ENCODE results near the gene SREBF1. TPM values are rescaled to one million over a fixed set of nuclear protein-coding genes. Genes with fewer than 3 reads are reported as not detected.

SREBF1 gene
- total and polyA plus RNA-seq, 4 donors = 23.6 to 103 (median 24.4) TPM

- H3K4me1 ChIP-seq (ENCODE audit: control insufficient read depth in 1 of 2, insufficient read depth in 2 of 2, low read length in 2 of 2) = peaks cover 3 to 7% of the 10 kb centered on the region in 2 donors
- intact Hi-C loops (cut with DNase I) = loop anchor here in 1 of 2 donors (1.0 to 5.0 kb wide), 3 partner anchors 36 to 95 kb away; partner anchors contain the start of genes DRC3 and TOM1L2
- peak overlapping the region; percentile 52 to 78 for H3K27ac ChIP-seq (ENCODE audit: low read depth in 1 of 2, low read length in 2 of 2)
- WGBS, 2 donors = 5 to 9% methylated on average over 6 of the region's 6 CpGs
- DNase-seq (peak; percentile 78 to 79), ATAC-seq (ENCODE audit: low FRiP score) (peak; percentile 85)
- H3K4me3 ChIP-seq (ENCODE audit: low read length in 2 of 2) = no peak overlapping the region
- H3K27me3 ChIP-seq (ENCODE audit: control insufficient read depth in 1 of 2, insufficient read depth in 2 of 2, low read length in 1 of 2) = no peaks in the 10 kb centered on the region
- no peaks in the 10 kb centered on the region for H3K9me3 ChIP-seq (ENCODE audit: control insufficient read depth, low read length)
- H3K36me3 ChIP-seq (ENCODE audit: control insufficient read depth in 1 of 2, insufficient read depth in 2 of 2, low read length in 1 of 2) = peaks cover 0 to under 1% of the 10 kb centered on the region in 2 donors
Measured at GRCh38 chr17:17876959-17877528, 40.3 kb upstream of the SREBF1 start.

- intact Hi-C loops (cut with DNase I) = no loop called here
- DNase-seq = no peak
- Histone ChIP-seq H3K4me3 (ENCODE audit: low read length in 2 of 2) (no peak overlapping the region), H3K4me1 (ENCODE audit: control insufficient read depth in 1 of 2, insufficient read depth in 2 of 2, low read length in 2 of 2) (peaks cover 3 to 7% of the 10 kb centered on the region in 2 donors), H3K27ac (ENCODE audit: low read depth in 1 of 2, low read length in 2 of 2) (no peak overlapping the region), H3K9me3 (ENCODE audit: control insufficient read depth, low read length) (no peaks in the 10 kb centered on the region), H3K27me3 (ENCODE audit: control insufficient read depth in 1 of 2, insufficient read depth in 2 of 2, low read length in 1 of 2) (no peaks in the 10 kb centered on the region), H3K36me3 (ENCODE audit: control insufficient read depth in 1 of 2, insufficient read depth in 2 of 2, low read length in 1 of 2) (no peaks in the 10 kb centered on the region)
- ATAC-seq (ENCODE audit: low FRiP score) = no peak
- 44 to 45% methylated on average over 1 of the region's 1 CpG for WGBS, 2 donors
Measured at GRCh38 chr17:17874478-17874877, 37.7 kb upstream of the SREBF1 start.

GRCh38 chr17:17873450-17873991 is 36.7 kb upstream of the SREBF1 start:
- H3K4me1 ChIP-seq (ENCODE audit: control insufficient read depth in 1 of 2, insufficient read depth in 2 of 2, low read length in 2 of 2) = peaks cover 3 to 7% of the 10 kb centered on the region in 2 donors
- no peak overlapping the region for H3K4me3 ChIP-seq (ENCODE audit: low read length in 2 of 2)
- no peaks in the 10 kb centered on the region for H3K9me3 ChIP-seq (ENCODE audit: control insufficient read depth, low read length)
- intact Hi-C loops (cut with DNase I) = no loop called here
- no peak overlapping the region for H3K27ac ChIP-seq (ENCODE audit: low read depth in 1 of 2, low read length in 2 of 2)
- WGBS, 2 donors = 90 to 91% methylated on average over 8 of the region's 8 CpGs
- no peaks in the 10 kb centered on the region for H3K27me3 ChIP-seq (ENCODE audit: control insufficient read depth in 1 of 2, insufficient read depth in 2 of 2, low read length in 1 of 2)
- no peak for ATAC-seq (ENCODE audit: low FRiP score)
- no peaks in the 10 kb centered on the region for H3K36me3 ChIP-seq (ENCODE audit: control insufficient read depth in 1 of 2, insufficient read depth in 2 of 2, low read length in 1 of 2)
- DNase-seq = no peak

GRCh38 chr17:17872547-17873345 is 36.0 kb upstream of the SREBF1 start:
- no peak overlapping the region for H3K4me3 ChIP-seq (ENCODE audit: low read length in 2 of 2)
- no peaks in the 10 kb centered on the region for H3K36me3 ChIP-seq (ENCODE audit: control insufficient read depth in 1 of 2, insufficient read depth in 2 of 2, low read length in 1 of 2)
- WGBS, 2 donors = 47 to 61% methylated on average over 9 of the region's 9 CpGs
- H3K4me1 ChIP-seq (ENCODE audit: control insufficient read depth in 1 of 2, insufficient read depth in 2 of 2, low read length in 2 of 2) = peaks cover 1 to 3% of the 10 kb centered on the region in 2 donors
- no peak overlapping the region for H3K27ac ChIP-seq (ENCODE audit: low read depth in 1 of 2, low read length in 2 of 2)
- DNase-seq (no peak), ATAC-seq (ENCODE audit: low FRiP score) (no peak)
- H3K27me3 ChIP-seq (ENCODE audit: control insufficient read depth in 1 of 2, insufficient read depth in 2 of 2, low read length in 1 of 2) = no peaks in the 10 kb centered on the region
- intact Hi-C loops (cut with DNase I) = no loop called here
- no peaks in the 10 kb centered on the region for H3K9me3 ChIP-seq (ENCODE audit: control insufficient read depth, low read length)

- intact Hi-C loops (cut with DNase I) = no loop called here
- no peak for ATAC-seq (ENCODE audit: low FRiP score)
- Histone ChIP-seq H3K9me3 (ENCODE audit: control insufficient read depth, low read length) (no peaks in the 10 kb centered on the region), H3K4me3 (ENCODE audit: low read length in 2 of 2) (no peak overlapping the region), H3K36me3 (ENCODE audit: control insufficient read depth in 1 of 2, insufficient read depth in 2 of 2, low read length in 1 of 2) (peaks cover 0 to 2% of the 10 kb centered on the region in 2 donors), H3K27me3 (ENCODE audit: control insufficient read depth in 1 of 2, insufficient read depth in 2 of 2, low read length in 1 of 2) (no peaks in the 10 kb centered on the region), H3K4me1 (ENCODE audit: control insufficient read depth in 1 of 2, insufficient read depth in 2 of 2, low read length in 2 of 2) (peaks cover 1 to 3% of the 10 kb centered on the region in 2 donors), H3K27ac (ENCODE audit: low read depth in 1 of 2, low read length in 2 of 2) (no peak overlapping the region)
- WGBS, 2 donors = 78 to 84% methylated on average over 3 of the region's 3 CpGs
- DNase-seq = no peak
Measured at GRCh38 chr17:17871913-17872312, 35.1 kb upstream of the SREBF1 start.

GRCh38 chr17:17870247-17870646 is 33.5 kb upstream of the SREBF1 start:
- Histone ChIP-seq H3K4me3 (ENCODE audit: low read length in 2 of 2) (no peak overlapping the region), H3K27me3 (ENCODE audit: control insufficient read depth in 1 of 2, insufficient read depth in 2 of 2, low read length in 1 of 2) (no peaks in the 10 kb centered on the region), H3K9me3 (ENCODE audit: control insufficient read depth, low read length) (no peaks in the 10 kb centered on the region), H3K4me1 (ENCODE audit: control insufficient read depth in 1 of 2, insufficient read depth in 2 of 2, low read length in 2 of 2) (no peaks in the 10 kb centered on the region), H3K36me3 (ENCODE audit: control insufficient read depth in 1 of 2, insufficient read depth in 2 of 2, low read length in 1 of 2) (peaks cover 0 to 2% of the 10 kb centered on the region in 2 donors), H3K27ac (ENCODE audit: low read depth in 1 of 2, low read length in 2 of 2) (no peak overlapping the region)
- 83% methylated on average over 6 of the region's 6 CpGs for WGBS, 2 donors
- intact Hi-C loops (cut with DNase I) = no loop called here
- no peak for DNase-seq
- no peak for ATAC-seq (ENCODE audit: low FRiP score)

GRCh38 chr17:17868641-17869522 is 32.1 kb upstream of the SREBF1 start:
- ATAC-seq (ENCODE audit: low FRiP score) (peak; percentile 27), DNase-seq (no peak)
- H3K4me3 ChIP-seq (ENCODE audit: low read length in 2 of 2) = no peak overlapping the region
- no peaks in the 10 kb centered on the region for H3K27me3 ChIP-seq (ENCODE audit: control insufficient read depth in 1 of 2, insufficient read depth in 2 of 2, low read length in 1 of 2)
- intact Hi-C loops (cut with DNase I) = loop anchor here in 1 of 2 donors (5.0 kb wide), 1 partner anchor 43 kb away; no protein-coding TSS in a partner anchor
- no peaks in the 10 kb centered on the region for H3K9me3 ChIP-seq (ENCODE audit: control insufficient read depth, low read length)
- peaks cover 0 to 2% of the 10 kb centered on the region in 2 donors for H3K36me3 ChIP-seq (ENCODE audit: control insufficient read depth in 1 of 2, insufficient read depth in 2 of 2, low read length in 1 of 2)
- no peaks in the 10 kb centered on the region for H3K4me1 ChIP-seq (ENCODE audit: control insufficient read depth in 1 of 2, insufficient read depth in 2 of 2, low read length in 2 of 2)
- WGBS, 2 donors = 75 to 78% methylated on average over 18 of the region's 18 CpGs
- H3K27ac ChIP-seq (ENCODE audit: low read depth in 1 of 2, low read length in 2 of 2) = no peak overlapping the region

- Histone ChIP-seq H3K36me3 (ENCODE audit: control insufficient read depth in 1 of 2, insufficient read depth in 2 of 2, low read length in 1 of 2) (peaks cover 0 to 2% of the 10 kb centered on the region in 2 donors), H3K4me1 (ENCODE audit: control insufficient read depth in 1 of 2, insufficient read depth in 2 of 2, low read length in 2 of 2) (no peaks in the 10 kb centered on the region), H3K4me3 (ENCODE audit: low read length in 2 of 2) (no peak overlapping the region), H3K27me3 (ENCODE audit: control insufficient read depth in 1 of 2, insufficient read depth in 2 of 2, low read length in 1 of 2) (no peaks in the 10 kb centered on the region), H3K27ac (ENCODE audit: low read depth in 1 of 2, low read length in 2 of 2) (no peak overlapping the region), H3K9me3 (ENCODE audit: control insufficient read depth, low read length) (no peaks in the 10 kb centered on the region)
- DNase-seq = no peak
- WGBS, 2 donors = 94 to 98% methylated on average over 4 of the region's 4 CpGs
- intact Hi-C loops (cut with DNase I) = loop anchor here in 1 of 2 donors (5.0 kb wide), 1 partner anchor 45 kb away; no protein-coding TSS in a partner anchor
- no peak for ATAC-seq (ENCODE audit: low FRiP score)
Measured at GRCh38 chr17:17866897-17867296, 30.1 kb upstream of the SREBF1 start.

Data from aorta (tissue), 5 donors.